Measurements from ENCODE around the gene BAIAP2.
"Not testable (repeated sequence)": the region's sequence is repeated elsewhere in the genome, so short reads cannot be mapped to it uniquely, and the experiment has no call there.

The BAIAP2 gene

DNA sequence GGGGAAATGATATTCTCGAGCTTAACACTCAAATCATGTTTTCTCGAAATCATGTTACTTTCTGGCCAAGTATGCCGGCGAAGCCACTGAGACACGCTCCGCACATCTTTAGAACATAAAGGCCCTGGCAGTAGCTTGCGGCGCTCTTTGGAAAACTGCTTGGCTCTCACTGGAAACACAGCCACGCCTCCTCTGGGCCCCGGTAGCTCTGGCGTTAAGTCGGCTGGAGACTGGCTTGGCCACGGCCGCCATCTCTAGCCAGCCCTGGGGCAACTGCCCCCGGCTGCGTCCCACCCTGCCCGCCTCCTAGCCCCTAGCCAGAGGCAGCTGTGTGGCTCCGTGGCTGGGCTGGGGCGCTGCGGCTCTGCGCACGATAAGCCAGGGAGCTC lies 9.2 kb upstream of the BAIAP2 start:
- no peak overlapping the region for H3K4me3 ChIP-seq
- peak; percentile 68 for DNase-seq (ENCODE audit: low spot score)
- peak overlapping the region in 1 of 2 donors; percentile 67 for H3K27ac ChIP-seq
- TF ChIP-seq, protein P1, sequence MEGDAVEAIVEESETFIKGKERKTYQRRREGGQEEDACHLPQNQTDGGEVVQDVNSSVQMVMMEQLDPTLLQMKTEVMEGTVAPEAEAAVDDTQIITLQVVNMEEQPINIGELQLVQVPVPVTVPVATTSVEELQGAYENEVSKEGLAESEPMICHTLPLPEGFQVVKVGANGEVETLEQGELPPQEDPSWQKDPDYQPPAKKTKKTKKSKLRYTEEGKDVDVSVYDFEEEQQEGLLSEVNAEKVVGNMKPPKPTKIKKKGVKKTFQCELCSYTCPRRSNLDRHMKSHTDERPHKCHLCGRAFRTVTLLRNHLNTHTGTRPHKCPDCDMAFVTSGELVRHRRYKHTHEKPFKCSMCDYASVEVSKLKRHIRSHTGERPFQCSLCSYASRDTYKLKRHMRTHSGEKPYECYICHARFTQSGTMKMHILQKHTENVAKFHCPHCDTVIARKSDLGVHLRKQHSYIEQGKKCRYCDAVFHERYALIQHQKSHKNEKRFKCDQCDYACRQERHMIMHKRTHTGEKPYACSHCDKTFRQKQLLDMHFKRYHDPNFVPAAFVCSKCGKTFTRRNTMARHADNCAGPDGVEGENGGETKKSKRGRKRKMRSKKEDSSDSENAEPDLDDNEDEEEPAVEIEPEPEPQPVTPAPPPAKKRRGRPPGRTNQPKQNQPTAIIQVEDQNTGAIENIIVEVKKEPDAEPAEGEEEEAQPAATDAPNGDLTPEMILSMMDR (IDR thresholded peaks at IDR 0.05) = no peak

DNA sequence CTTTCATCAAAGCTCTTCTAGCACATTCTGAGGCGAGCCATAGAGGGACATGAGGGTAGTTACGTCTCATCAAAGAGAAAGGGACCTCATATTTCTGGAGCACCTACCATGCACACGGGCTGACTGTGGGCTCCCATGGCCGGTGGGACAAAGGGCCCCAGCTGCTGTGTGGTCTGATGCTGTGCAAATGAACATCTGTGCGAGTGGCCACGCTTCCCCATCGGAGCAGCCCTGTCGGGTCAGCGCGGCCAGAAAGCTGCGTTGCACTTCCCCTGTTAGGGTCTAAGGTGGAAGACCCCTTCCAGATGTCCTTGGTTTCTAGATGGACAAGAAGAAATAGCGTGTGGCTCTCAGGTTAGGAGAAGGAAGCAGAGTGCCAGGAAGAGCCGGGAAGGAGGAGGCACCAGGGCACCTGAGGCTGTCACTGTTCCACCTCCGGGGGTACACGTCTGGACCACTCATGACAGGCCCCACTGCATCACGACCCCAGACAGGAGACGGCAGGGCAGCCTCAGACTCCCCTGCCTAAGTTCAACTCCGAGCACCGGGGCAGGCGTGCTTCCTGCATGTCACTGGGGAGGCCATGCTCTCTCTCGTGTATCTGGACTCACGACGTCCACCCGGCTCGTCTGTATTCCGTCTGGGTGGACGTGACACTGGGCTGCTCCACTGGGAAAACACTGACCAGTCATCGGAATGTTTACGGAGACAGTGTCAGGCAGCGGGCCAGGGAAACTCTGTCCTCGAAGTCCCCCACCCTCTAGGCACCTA lies 8.5 kb upstream of the BAIAP2 start:
- peak; percentile 70 for DNase-seq (ENCODE audit: low spot score)
- H3K27ac ChIP-seq = peak overlapping the region; percentile 38 to 67

DNA sequence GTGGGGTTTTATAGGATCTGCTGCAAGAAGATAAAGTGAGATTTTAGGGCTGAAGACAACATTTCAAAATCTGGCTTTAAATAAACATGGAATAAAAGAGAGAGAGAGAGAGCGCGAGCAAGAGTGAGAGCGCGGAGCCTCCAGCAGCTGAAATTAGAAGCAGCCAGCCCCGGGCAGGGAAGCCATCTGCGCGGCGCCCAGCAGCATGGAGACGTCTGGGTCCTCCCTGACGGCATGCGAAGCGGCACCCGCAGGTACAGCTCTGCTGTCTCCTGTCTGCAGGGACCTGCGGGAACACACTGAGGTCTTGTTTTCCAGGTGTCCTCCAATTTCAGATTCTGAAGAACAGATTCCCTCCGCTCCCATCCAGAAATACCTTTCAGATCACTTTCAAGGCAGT lies 7.9 kb upstream of the BAIAP2 start:
- DNase-seq (ENCODE audit: low spot score) = no peak
- H3K27ac ChIP-seq = peak overlapping the region in 1 of 2 donors; percentile 38
- H3K4me3 ChIP-seq = peak overlapping the region; percentile 43
- TF ChIP-seq, protein P1 (IDR thresholded peaks at IDR 0.05) = no peak

More for the DNA sequence above, 8.5 kb upstream of the BAIAP2 start:
- TF ChIP-seq, protein P1 (IDR thresholded peaks at IDR 0.05) = no peak
- H3K4me3 ChIP-seq = peak overlapping the region; percentile 43

DNA sequence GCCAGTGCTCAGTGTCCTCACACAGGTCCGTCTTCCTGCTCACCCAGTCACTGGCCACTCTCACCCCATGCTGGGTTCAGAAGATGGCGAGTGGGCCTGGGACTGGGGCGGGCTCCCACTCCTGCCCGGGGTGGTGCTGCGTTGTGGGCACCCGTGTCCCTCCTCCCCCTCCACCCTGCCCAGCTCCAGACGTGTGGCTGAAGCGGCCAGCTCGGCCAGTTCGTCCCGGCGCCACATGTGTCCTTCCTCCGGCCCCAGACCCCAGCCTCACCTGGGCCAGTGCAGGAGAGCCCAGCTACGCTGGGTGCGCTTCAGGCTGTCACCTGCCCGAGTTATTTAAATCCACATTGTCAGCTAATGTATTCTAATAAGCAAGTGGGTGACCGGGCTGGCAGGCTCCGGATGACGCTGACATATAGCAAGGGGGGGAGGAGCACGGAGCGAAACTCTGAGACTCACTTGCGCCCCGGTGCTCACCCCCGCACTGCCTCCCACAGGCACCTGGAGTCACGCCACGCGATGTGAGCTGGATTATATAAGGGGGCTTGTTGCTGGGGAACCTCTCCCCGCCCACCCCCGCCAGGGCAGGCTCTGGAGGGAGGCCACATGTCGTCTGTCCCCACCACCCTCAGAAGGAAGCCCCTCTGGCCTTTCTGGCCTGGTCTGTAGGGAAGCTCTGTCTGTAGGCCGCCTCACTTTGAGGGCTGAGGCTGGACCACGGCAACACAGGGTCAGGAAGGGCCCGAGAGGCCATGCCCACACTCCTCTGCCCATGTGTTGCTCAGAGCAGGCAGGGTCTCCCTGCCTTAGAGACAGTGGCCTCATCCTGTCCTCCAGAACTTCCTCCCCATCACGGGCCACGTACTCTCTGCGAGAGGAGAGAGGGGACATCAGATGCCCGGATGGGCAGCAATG lies 7.1 kb upstream of the BAIAP2 start:
- H3K27ac ChIP-seq = no peak overlapping the region
- peak overlapping the region; percentile 43 for H3K4me3 ChIP-seq
- no peak for DNase-seq (ENCODE audit: low spot score)
- TF ChIP-seq, protein P1 (IDR thresholded peaks at IDR 0.05) = no peak

DNA sequence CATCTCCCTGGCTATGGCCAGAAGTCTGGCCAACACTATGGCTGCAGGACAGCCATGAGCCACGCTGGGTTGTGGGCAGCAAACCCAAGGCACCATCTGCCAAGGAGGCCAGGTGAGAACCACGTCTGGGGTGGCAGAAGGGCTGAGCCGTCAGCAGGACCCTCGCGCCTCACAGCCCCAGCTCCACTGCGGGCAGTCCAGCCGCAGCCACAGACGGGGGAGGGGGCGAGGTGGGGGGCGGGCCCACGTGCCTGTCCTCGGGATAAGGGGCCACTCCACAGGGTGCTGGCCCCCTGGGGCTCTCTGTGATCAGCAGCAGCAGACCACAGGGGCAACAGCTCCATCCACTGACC lies 6.5 kb upstream of the BAIAP2 start:
- Histone ChIP-seq H3K27ac (no peak overlapping the region), H3K4me3 (no peak overlapping the region)
- TF ChIP-seq, protein P1 (IDR thresholded peaks at IDR 0.05) = no peak
- peak; percentile 69 for DNase-seq (ENCODE audit: low spot score)

DNA sequence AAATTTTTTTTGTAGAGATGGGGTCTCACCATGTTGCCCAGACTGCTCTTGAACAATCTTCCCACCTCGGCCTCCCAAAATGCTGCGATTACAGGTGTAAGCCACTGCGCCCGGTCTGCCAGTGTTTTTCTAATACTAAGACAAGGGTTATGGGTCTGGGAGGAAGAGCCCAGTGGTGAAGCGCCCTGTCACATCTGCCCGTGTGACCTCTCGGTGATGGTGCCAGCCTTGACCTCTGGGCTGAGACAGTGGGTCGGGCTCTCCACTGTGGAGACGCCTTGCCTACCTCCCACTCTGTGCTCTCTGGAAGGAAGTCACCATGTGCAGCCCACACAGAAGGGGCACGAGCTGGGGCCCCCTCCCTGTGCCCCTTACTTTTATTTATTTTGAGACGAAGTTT lies 5.1 kb upstream of the BAIAP2 start:
- DNase-seq (ENCODE audit: low spot score) = no peak
- Histone ChIP-seq H3K4me3 (no peak overlapping the region), H3K27ac (no peak overlapping the region)
- TF ChIP-seq, protein P1 (IDR thresholded peaks at IDR 0.05) = no peak

DNA sequence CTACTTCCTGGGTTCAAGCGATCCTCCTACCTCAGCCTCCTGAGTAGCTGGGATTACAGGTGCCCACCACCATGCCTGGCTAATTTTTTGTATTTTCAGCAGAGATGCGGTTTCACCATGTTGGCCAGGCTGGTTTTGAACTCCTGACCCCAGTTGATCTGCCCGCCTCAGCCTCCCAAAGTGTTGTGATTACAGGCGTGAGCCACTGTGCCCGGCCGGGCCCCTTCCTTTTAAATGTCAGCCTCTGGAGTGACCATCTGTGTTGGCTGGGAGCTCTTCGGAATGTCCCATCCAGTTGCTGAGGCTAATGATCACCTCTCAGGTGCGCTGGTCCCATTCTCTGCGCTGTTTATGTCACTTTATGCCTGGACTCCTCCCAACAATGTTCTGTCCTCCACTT lies 4.6 kb upstream of the BAIAP2 start:
- not testable (repeated sequence) for H3K4me3 ChIP-seq; H3K27ac ChIP-seq; DNase-seq (ENCODE audit: low spot score)

Measured in coronary artery (tissue), 2 donors.